T1000 (cell line): ENCODE measurements around the gene LRRC70.
"Not testable (repeated sequence)": the region's sequence is repeated elsewhere in the genome, so short reads cannot be mapped to it uniquely, and the experiment has no call there.

Source experiments
- DNase-seq: peaks from one replicate; lab custom pipeline; 2025; ENCODE audit warnings: mixed read lengths; lab: John Stamatoyannopoulos, UW

The LRRC70 gene

GRCh38 chr5:62578540-62578939 is at the start of gene LRRC70:
TSS of gene LRRC70 (plus strand) at chr5:62578819. CDS start at chr5:62579439, 620 bp downstream.
- no peak for DNase-seq

GRCh38 chr5:62533597-62533996 is 45.0 kb upstream of the LRRC70 start:
- DNase-seq = no peak

- DNase-seq = no peak
Measured at GRCh38 chr5:62534461-62535236, 44.0 kb upstream of the LRRC70 start.

- DNase-seq = no peak
Measured at GRCh38 chr5:62536232-62536631, 42.4 kb upstream of the LRRC70 start.

- no peak for DNase-seq
Measured at GRCh38 chr5:62536783-62537182, 41.8 kb upstream of the LRRC70 start.

- DNase-seq = no peak
Measured at GRCh38 chr5:62538017-62538942, 40.3 kb upstream of the LRRC70 start.

- no peak for DNase-seq
Measured at GRCh38 chr5:62542720-62543119, 35.9 kb upstream of the LRRC70 start.

GRCh38 chr5:62547945-62548630 is 30.5 kb upstream of the LRRC70 start:
- DNase-seq = no peak

GRCh38 chr5:62550103-62550502 is 28.5 kb upstream of the LRRC70 start:
- no peak for DNase-seq

GRCh38 chr5:62555930-62556329 is 22.7 kb upstream of the LRRC70 start:
- no peak for DNase-seq

- DNase-seq = no peak
Measured at GRCh38 chr5:62558941-62559340, 19.7 kb upstream of the LRRC70 start.

GRCh38 chr5:62560786-62561185 is 17.8 kb upstream of the LRRC70 start:
- DNase-seq = no peak

GRCh38 chr5:62561896-62562295 is 16.7 kb upstream of the LRRC70 start:
- no peak for DNase-seq

- DNase-seq = no peak
Measured at GRCh38 chr5:62562867-62563266, 15.8 kb upstream of the LRRC70 start.

GRCh38 chr5:62564101-62564500 is 14.5 kb upstream of the LRRC70 start:
- DNase-seq = no peak

GRCh38 chr5:62565740-62566139 is 12.9 kb upstream of the LRRC70 start:
- not testable (repeated sequence) for DNase-seq

- no peak for DNase-seq
Measured at GRCh38 chr5:62568143-62568542, 10.5 kb upstream of the LRRC70 start.

GRCh38 chr5:62568800-62569432 is 9.7 kb upstream of the LRRC70 start:
- DNase-seq = no peak

- no peak for DNase-seq
Measured at GRCh38 chr5:62569470-62569869, 9.1 kb upstream of the LRRC70 start.

GRCh38 chr5:62572918-62573514 is 5.6 kb upstream of the LRRC70 start:
- no peak for DNase-seq

GRCh38 chr5:62574599-62574998 is 4.0 kb upstream of the LRRC70 start:
- DNase-seq = no peak
